ENCODE measurements around the gene ZNF607. TPM values are rescaled to one million over a fixed set of nuclear protein-coding genes. Genes with fewer than 3 reads are reported as not detected.

Gene ZNF607
- total and polyA plus RNA-seq, 2 of the 8 experiments (the other 6 are each of a cell fraction or from before 2014, with no cell fraction given), result 6.7 to 15.9 TPM

DNA sequence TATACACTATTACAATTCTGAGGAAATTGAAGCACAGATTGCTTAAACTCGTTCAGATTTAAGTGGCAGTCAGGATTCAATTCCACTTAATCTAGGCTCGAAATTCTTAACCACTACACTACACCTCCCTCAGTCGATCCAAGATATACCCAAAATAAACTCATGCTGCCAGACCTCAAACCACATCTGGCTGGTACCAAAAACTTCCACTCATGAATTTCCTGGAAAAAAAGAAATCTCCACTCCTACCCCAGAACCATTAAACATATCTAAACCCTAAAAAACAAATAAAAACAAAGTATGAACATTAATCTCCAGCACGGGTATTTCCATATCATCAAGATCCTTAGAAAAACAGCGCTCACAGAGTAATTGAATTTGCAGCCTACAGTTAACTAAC lies 65.4 kb downstream of the ZNF607 start:
- Histone ChIP-seq H2BK120ac (replicated peaks; ENCODE audit: low read depth, low read length) (no peak overlapping the region), H4K91ac (replicated peaks; ENCODE audit: insufficient read length, low read length) (no peak overlapping the region), H3K14ac (ENCODE audit: insufficient read length) (no peak overlapping the region), H2BK20ac (ENCODE audit: low read length) (no peak overlapping the region), H2AFZ (ENCODE audit: low read length) (peak overlapping the region; percentile 54; the same call in 1 of the 2 replicates), H3K23me2 (ENCODE audit: low read depth, low read length) (peaks cover 12% of the 10 kb centered on the region), H3K79me1 (ENCODE audit: low read depth, low read length) (no peaks in the 10 kb centered on the region), H4K20me1 (replicated peaks in 1 of 2; ENCODE audit: control insufficient read depth in 1 of 2, insufficient read depth in 2 of 2, low read length in 2 of 2) (no peaks in the 10 kb centered on the region), H2BK5ac (ENCODE audit: low read depth, low read length) (no peak overlapping the region), H3K27ac (ENCODE audit: low read depth, low read length) (no peak overlapping the region), H2BK15ac (ENCODE audit: low read length) (no peak overlapping the region), H3K4ac (replicated peaks; ENCODE audit: insufficient read length, low read depth, low read length) (no peak overlapping the region), H3K36me3 (ENCODE audit: control insufficient read depth in 2 of 4, insufficient read depth in 4 of 4, low read length in 3 of 4) (no peaks in the 10 kb centered on the region), H3K79me2 (ENCODE audit: control insufficient read depth in 1 of 2, insufficient read depth in 2 of 2, low read length in 2 of 2) (peaks cover 0 to 14% of the 10 kb centered on the region in 2 experiments; a peak in 2 of 4 replicates), H3K27me3 (replicated peaks in 1 of 4; ENCODE audit: control insufficient read depth in 3 of 4, extremely low read depth in 1 of 4, insufficient read depth in 3 of 4, low read length in 3 of 4) (no peaks in the 10 kb centered on the region), H3K23ac (ENCODE audit: insufficient read length) (no peak overlapping the region), H4K5ac (ENCODE audit: insufficient read length, low read depth, low read length) (no peak overlapping the region), H3K9ac (replicated peaks in 1 of 4; ENCODE audit: extremely low read depth in 1 of 4, low read depth in 3 of 4, low read length in 3 of 4) (peak overlapping the region in 2 of 4 experiments; percentile 19 to 62; a peak in 2 of 7 replicates), H3K18ac (ENCODE audit: extremely low read depth, low read length) (no peak overlapping the region), H3K4me1 (replicated peaks in 1 of 4; ENCODE audit: control insufficient read depth in 3 of 4, insufficient read depth in 4 of 4, low read length in 3 of 4) (peaks cover 0 to 2% (median 0%) of the 10 kb centered on the region in 4 experiments; a peak in 2 of 7 replicates), H2BK12ac (ENCODE audit: low read depth, low read length) (no peak overlapping the region), H3K4me2 (ENCODE audit: insufficient read depth in 1 of 2, low read depth in 2 of 2, low read length in 2 of 2) (peak overlapping the region; percentile 85 to 89), H3K4me3 (ENCODE audit: extremely low read depth in 1 of 4, insufficient read depth in 2 of 4, low read depth in 3 of 4, low read length in 4 of 4) (peak overlapping the region; percentile 58 to 90 (median 75)), H3K56ac (replicated peaks; ENCODE audit: insufficient read length, low read depth, low read length) (no peak overlapping the region), H2AK5ac (ENCODE audit: low read depth, low read length) (no peak overlapping the region), H4K8ac (ENCODE audit: extremely low read depth, insufficient read depth, low read length) (no peak overlapping the region), H3K9me3 (ENCODE audit: insufficient read depth in 2 of 2, low read depth in 1 of 2, low read length in 1 of 2) (no peaks in the 10 kb centered on the region)
- CTCF ChIA-PET (ENCODE audit: partially characterized antibody), result interaction anchor here (1.2 kb wide), 1 partner anchor 16 kb away, joined by 4 read pairs; no protein-coding TSS in a partner anchor
- 71% methylated on average over 5 of the region's 5 CpGs; no CpG with 5 or more reads in 1 of the 2 experiments for WGBS, 2 experiments (ENCODE audit: extremely low coverage in 1 of 2, insufficient coverage in 1 of 2, insufficient read length in 1 of 2, insufficient replicate concordance in 2 of 2, low coverage in 1 of 2, low lambda C conversion rate in 2 of 2, missing lambda C conversion rate in 1 of 2)
- DNase-seq (ENCODE audit: low read depth in 1 of 2, low spot score in 2 of 2) (no peak), FAIRE-seq (no peak)
- TF ChIP-seq SIX5 (IDR thresholded peaks at IDR 0.05; ENCODE audit: low read depth, low read length) (no peak), TCF12 (IDR thresholded peaks at IDR 0.05; ENCODE audit: low read depth, low read length) (no peak), CBX5 (IDR thresholded peaks at IDR 0.05; ENCODE audit: low read depth, low read length) (no peak), TEAD4 (IDR thresholded peaks at IDR 0.05; ENCODE audit: low read depth, low read length) (no peak), GABPA (IDR thresholded peaks at IDR 0.05; ENCODE audit: borderline replicate concordance, insufficient read depth, low read length) (no peak)
- POLR2A ChIA-PET (ENCODE audit: partially characterized antibody), result interaction anchor here (1.3 kb wide), 1 partner anchor 147 kb away, joined by 9 read pairs; the partner anchor contains the start of gene ZNF793
